Stimulated activated CD8-positive, alpha-beta memory T cell treated with anti-CD3 and anti-CD28 coated beads, Interleukin-15, amount 100 ng/mL, for 48 hours (primary cell): ENCODE measurements around the gene RBM39.
"Not testable (repeated sequence)": the region's sequence is repeated elsewhere in the genome, so short reads cannot be mapped to it uniquely, and the experiment has no call there.

Experiments used
- DNase-seq, 2 donors: peaks; one replicate each; pipeline ENCODE4 v3.0.0-alpha.2; 2020; ENCODE audit warnings: low read depth in 2 of 2

The RBM39 gene

DNA sequence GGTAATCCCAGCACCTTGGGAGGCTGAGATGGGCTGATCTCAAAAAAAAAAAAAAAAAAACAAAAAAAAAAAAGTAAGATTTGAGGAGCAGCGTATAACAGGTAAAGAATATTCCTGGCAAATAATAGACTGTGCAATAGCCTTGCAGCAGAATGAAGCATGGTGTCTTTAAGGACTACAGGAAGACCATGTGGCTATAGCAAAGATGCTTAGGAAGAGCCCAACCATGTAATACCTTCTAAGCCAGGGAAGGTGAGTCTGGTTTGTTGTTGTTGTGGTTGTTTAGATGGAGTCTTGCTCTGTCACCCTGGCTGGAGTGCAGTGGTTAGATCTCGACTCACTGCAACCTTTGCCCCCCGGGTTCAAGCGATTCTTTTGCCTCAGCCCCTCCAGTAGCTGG, 14.3 kb upstream of the RBM39 start:
- DNase-seq: no peak

GRCh38 chr20:35750611-35751010, 8.6 kb upstream of the RBM39 start:
- no peak for DNase-seq

DNA sequence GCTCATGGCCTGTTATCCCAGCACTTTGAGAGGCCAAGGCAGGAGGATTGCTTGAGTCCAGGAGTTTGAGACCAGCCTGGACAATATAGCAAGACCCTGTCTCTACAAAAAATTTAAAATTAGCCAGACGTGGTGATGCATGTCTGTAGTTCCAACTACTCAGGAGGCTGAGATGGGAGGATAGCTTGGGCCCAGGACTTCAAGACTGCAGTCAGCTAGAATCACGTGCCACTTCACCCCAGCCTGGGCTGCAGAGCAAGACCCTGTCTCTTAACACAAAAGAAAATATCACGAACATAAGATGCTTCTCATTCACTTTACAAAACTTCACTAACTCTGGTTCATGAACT, 2.4 kb upstream of the RBM39 start:
- not testable (repeated sequence) for DNase-seq

GRCh38 chr20:35743693-35744491, 1.8 kb upstream of the RBM39 start:
- no peak for DNase-seq

DNA sequence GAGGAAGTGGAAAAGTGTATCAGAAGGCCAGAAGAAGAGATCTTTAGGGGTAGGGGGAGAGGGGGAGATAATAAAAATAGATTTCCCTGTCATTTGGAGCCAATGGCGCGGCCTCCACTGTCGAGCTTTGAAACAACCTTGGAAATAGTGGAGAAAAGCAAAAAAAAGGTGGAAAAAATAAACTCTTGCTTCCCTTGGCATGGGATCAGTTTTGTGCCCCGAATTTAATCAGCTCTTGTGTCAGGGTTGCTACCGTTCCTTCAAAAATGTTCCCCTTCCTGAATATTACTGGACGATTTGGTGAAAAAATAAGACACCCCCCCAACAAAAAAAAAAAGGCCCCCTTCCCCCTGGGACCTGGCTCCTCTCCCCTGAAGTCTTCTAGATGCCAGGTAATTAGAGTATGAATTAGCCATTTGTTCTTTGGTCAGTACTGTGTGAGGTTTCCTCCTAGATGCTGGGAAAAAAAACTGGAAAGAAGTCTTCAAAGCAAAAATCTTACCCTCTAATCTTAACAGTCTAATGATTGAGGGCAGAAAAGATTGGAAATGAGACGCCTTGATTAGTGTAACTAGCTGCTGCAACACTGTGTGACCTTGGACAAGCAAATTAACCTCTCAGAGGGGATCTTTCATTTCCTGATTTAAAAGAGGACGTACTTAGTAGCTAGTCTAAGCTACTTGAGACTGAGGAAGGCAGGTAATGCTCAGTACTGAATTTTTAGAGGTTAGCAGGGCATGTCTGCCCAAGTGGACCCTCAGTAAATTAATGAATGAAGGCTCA, 872 bp upstream of the RBM39 start:
- DNase-seq: no peak

- DNase-seq: no peak
These were observed 2.5 kb downstream of the RBM39 start for GRCh38 chr20:35739294-35740163.

GRCh38 chr20:35738410-35739179, 3.5 kb downstream of the RBM39 start:
- DNase-seq: no peak

- no peak for DNase-seq
These were observed 4.2 kb downstream of the RBM39 start for GRCh38 chr20:35737865-35738333.

- DNase-seq: no peak
These were observed 6.1 kb downstream of the RBM39 start for GRCh38 chr20:35735826-35736470.

GRCh38 chr20:35734777-35735649, 7.0 kb downstream of the RBM39 start:
- no peak for DNase-seq

DNA sequence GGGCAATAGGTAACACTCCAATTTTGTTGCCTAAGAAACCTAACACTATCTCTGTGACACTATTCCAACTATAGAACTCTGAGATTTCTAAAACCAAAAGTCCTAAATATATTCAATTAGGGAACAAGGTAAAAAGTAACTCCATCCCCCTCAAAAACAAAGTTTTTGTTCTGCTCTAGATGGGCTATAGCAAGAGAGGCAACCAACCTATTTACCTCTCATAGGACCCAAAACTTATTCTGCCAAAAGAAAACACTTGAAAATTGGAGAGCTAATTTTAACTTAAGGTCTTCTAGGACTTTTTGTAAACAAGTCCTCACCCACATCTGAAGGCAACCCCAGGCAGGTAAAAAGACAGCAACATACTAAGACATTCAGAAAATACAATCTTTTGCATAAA, 7.7 kb downstream of the RBM39 start:
- DNase-seq: no peak

- no peak for DNase-seq
These were observed 9.4 kb downstream of the RBM39 start for GRCh38 chr20:35732644-35732982.

GRCh38 chr20:35731862-35732643, 10.0 kb downstream of the RBM39 start:
- no peak for DNase-seq

- no peak for DNase-seq
These were observed 10.6 kb downstream of the RBM39 start for GRCh38 chr20:35731469-35731788.

GRCh38 chr20:35730583-35731468, 11.2 kb downstream of the RBM39 start:
- DNase-seq: no peak

DNA sequence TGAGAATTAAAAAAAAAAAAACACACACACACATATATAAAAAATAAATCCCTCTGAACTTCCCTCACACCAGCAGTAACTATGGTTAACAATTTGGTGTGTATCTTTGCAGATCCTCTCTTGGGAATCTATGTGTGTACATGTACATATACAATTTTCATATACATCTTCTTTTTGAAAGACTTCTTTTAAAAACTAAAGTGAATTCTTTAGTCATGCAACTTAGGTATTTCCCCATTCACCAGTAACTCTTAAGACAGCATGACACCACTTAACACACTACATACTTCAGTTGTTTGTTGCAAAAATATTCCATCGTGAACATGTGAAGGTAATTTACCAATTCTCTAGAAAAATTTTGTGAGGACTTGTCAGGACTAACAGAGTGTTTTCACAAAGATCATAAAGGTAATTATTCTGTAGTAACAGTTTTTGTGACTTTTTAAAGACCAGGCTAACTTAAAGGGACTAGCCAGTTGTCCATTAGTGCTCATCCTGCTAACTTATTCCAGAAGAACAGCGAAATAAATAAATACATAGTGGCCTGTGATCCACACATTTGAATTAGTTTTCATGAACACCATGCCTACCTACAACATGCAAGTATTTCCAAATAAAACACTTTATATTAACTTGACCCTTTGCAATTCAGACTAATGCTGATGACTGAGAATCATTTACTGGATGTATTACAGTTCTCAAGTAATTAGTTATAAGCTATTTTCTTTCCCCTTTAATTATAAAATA, 12.1 kb downstream of the RBM39 start:
- no peak for DNase-seq

DNA sequence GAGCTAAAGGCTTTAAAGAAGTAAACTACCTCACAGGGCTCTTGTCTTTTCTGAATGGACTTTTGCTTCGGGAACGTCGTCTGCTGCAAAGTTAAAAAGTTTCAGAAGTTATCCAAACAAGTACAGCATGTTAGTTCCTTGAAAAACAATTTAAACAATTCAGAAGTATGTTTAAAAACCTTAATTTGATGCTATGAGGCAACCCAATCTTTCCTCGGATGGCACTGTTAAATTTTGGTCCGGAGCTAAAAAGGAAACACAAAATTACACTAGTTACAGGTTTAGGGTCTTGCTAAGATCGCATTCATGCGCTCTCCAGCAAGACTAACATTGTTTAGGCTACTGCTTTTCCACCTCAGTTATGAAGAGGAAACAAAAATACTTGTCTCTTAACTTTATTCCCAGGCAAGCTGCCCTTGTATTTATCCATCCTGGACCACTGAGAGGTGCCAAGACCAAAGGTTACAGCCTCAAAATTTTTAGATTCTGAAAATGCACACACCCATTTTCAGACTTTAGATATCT, 12.7 kb downstream of the RBM39 start:
- DNase-seq: no peak
